Body of pancreas (tissue), 4 donors: ENCODE results near the gene COX6B1.

Experiments
- POLR2A ChIP-seq, 3 donors: fragments of 450-650 bp; IDR thresholded peaks; one replicate each; pipeline ENCODE4 v1.6.1; 2016; ENCODE audit warnings: antibody characterized with exemption in 3 of 3, mild to moderate bottlenecking in 2 of 3
- TF ChIP-seq, protein P1 (sequence below), 7 experiments: fragments of 450-650 bp in 4 of 7; fragments of 200-600 bp in 3 of 7; sonication (generic) in 3 of 7; IDR thresholded peaks; one replicate each; pipeline ENCODE4 v1.5.1; 2016 to 2019; ENCODE audit warnings: antibody characterized with exemption in 7 of 7

DNA sequence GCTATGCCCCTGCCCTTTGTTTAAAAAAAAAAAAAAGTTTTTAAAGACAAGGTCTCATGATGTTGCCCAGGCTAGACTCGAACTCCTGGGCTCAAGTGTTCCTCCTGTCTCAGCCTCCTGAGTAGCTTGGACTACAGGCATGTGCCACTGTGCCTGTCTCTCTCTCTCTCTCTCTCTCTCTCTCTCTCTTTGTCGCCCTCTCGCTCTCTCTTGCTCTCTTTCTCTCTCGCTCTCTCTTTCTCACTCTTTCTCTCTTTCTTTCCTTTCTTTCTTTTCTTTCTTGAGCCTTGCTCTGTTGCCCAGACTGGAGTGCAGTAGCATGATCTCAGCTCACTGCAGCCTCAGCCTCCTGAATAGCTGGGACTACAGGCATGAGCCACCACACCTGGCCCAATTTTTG lies 7.5 kb downstream of the COX6B1 start:
- TF ChIP-seq, protein P1, sequence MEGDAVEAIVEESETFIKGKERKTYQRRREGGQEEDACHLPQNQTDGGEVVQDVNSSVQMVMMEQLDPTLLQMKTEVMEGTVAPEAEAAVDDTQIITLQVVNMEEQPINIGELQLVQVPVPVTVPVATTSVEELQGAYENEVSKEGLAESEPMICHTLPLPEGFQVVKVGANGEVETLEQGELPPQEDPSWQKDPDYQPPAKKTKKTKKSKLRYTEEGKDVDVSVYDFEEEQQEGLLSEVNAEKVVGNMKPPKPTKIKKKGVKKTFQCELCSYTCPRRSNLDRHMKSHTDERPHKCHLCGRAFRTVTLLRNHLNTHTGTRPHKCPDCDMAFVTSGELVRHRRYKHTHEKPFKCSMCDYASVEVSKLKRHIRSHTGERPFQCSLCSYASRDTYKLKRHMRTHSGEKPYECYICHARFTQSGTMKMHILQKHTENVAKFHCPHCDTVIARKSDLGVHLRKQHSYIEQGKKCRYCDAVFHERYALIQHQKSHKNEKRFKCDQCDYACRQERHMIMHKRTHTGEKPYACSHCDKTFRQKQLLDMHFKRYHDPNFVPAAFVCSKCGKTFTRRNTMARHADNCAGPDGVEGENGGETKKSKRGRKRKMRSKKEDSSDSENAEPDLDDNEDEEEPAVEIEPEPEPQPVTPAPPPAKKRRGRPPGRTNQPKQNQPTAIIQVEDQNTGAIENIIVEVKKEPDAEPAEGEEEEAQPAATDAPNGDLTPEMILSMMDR (IDR thresholded peaks at IDR 0.05): no peak
- no peak for TF ChIP-seq POLR2A (IDR thresholded peaks at IDR 0.05)
